Stimulated activated CD8-positive, alpha-beta memory T cell treated with anti-CD3 and anti-CD28 coated beads, Interleukin-15, amount 100 ng/mL, for 24 hours (primary cell): ENCODE measurements around the gene TBX3.
"Not testable (repeated sequence)": the region's sequence is repeated elsewhere in the genome, so short reads cannot be mapped to it uniquely, and the experiment has no call there.

Experiments
- DNase-seq: peaks from one replicate; pipeline ENCODE4 v3.0.0-alpha.2; 2020; ENCODE audit warnings: low read depth

TBX3 gene

GRCh38 chr12:114684098-114684869 is at the start of gene TBX3:
Gene TBX3, minus strand, starts transcription at chr12:114684175. Its CDS starts 975 bp downstream, at chr12:114683200.
- no peak for DNase-seq

GRCh38 chr12:114732426-114733030 is 48.6 kb upstream of the TBX3 start:
- DNase-seq, result no peak

- DNase-seq, result no peak
Measured at GRCh38 chr12:114729731-114730130, 45.8 kb upstream of the TBX3 start.

DNA sequence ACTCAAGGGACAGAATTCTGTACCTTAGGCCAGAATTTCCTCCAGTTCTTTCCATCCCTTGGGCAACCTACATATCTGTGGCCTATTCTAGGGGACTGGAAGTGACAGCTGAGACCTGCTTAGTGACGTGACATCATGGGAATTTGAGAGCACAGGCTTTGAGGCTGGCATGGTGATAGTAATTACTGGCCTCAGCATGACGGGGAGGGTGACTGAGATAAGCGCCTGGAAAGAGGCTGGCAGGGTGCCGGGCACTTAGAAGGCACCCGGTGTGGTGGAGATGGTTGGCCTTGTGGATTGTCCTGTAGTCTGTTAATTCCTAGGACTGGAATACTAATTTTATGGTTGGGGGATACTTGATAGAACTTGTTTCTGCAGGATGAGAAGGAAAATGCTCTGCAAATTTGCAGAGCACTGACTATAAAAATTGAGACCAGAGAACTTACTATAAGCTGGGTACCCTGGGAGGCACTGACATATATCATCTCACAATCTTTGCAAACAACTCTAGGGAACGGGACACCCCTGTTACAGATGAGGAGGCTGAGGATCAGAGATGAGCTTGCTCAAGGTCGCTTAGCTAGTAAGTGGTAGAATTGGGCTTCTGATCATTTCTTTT is 42.2 kb upstream of the TBX3 start:
- no peak for DNase-seq

- not testable (repeated sequence) for DNase-seq
Measured at GRCh38 chr12:114722176-114722575, 38.2 kb upstream of the TBX3 start.

DNA sequence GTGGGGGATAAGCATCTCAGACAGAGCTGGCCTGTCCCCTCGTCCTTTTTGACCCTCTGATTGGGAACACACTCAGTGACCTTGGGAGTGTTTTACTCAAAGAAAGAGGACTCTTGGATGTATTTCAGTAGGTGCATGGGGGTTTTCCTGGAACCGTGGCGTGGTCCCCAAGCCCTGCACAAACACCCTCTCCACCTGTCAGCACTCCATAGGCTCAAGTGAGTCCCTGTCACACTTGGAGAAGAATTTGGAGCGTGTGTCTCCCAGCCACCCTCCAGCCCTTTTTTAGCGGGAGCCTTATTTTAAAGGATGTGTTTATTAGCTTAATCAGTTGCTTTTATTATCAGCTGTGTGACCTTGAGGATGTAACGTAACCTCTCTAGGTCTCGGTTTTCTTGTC is 37.3 kb upstream of the TBX3 start:
- DNase-seq, result no peak

DNA sequence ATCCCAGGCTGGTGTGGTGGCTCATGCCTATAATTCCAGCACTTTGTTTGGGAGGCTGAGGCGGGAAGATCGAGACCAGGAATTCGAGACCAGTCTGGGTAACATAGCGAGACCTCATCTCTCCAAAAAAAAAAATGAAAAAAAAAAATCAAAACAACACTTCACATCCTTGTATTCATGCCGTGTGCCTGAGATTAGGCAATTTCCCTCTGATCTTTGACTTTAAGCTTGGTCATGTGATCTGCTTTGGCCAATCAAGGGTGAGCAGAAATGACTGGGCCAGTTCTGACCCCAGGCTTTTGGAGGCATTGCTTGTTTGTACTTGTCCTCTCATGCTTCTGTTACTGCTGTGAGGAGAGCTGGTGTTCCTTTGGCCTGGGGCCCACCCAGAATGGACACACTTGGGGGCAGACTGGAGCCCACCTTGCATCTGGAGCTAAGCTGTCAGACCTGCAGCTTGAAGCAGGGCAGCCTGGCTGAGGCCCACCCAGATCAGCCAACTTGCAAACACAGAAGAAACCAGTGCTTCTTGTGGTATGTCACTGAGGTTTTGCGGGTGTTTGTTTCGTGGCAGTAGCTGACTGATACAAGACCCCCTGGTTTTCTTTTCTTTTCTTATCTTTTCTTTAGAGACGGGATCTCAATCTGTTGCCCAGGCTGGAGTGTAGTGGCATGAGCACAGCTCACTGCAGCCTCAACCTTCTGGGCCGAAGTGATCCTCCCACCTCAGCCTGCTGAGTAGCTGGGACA is 29.7 kb upstream of the TBX3 start:
- DNase-seq, result no peak

- no peak for DNase-seq
Measured at GRCh38 chr12:114711689-114712152, 27.7 kb upstream of the TBX3 start.

GRCh38 chr12:114710151-114710550 is 26.2 kb upstream of the TBX3 start:
- DNase-seq, result no peak

- no peak for DNase-seq
Measured at GRCh38 chr12:114709112-114709511, 25.1 kb upstream of the TBX3 start.

- not testable (repeated sequence) for DNase-seq
Measured at GRCh38 chr12:114708598-114708997, 24.6 kb upstream of the TBX3 start.

GRCh38 chr12:114704096-114704495 is 20.1 kb upstream of the TBX3 start:
- DNase-seq, result no peak

DNA sequence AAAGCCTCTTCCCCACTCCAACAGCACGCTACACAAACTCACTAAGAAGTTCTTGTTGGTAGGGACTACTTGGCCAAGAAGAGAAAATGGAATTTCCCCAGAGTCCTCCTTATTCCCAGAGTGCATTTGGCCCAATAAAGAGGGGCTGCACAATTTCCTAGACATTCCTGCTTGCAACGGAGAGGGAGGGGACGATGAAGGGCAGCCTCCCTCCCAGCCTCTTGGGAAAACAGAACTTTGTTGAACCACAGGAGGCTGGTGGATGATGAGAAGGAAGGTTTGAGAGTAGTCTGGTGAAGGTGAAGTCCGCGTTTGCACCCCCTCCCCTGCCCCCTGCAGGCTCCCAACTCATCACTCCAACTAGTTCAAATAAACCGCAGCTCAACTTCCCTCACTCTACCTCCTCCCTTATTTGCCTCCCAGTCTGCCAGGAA is 19.1 kb upstream of the TBX3 start:
- no peak for DNase-seq

DNA sequence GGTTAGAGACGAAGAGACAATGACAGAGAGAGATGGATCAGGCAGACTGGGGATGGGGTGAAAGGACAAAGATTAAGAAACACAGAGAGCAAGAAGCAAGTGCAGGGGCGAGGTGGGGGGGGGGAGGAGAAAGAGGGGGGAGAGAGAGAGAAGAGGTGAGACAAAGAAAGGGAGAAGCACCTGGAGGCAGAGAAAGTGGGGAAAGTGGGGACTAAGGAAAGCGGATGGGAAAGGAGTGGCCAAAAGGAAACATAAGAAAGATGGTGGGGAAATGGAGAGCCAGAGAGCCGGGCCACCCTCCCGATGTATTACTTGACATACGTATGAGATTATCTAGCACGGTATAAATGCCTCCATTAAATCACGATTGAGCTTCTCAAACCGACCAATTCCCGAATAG is 18.5 kb upstream of the TBX3 start:
- DNase-seq, result no peak

GRCh38 chr12:114701553-114701952 is 17.6 kb upstream of the TBX3 start:
- DNase-seq, result no peak

- no peak for DNase-seq
Measured at GRCh38 chr12:114701104-114701414, 17.1 kb upstream of the TBX3 start.

DNA sequence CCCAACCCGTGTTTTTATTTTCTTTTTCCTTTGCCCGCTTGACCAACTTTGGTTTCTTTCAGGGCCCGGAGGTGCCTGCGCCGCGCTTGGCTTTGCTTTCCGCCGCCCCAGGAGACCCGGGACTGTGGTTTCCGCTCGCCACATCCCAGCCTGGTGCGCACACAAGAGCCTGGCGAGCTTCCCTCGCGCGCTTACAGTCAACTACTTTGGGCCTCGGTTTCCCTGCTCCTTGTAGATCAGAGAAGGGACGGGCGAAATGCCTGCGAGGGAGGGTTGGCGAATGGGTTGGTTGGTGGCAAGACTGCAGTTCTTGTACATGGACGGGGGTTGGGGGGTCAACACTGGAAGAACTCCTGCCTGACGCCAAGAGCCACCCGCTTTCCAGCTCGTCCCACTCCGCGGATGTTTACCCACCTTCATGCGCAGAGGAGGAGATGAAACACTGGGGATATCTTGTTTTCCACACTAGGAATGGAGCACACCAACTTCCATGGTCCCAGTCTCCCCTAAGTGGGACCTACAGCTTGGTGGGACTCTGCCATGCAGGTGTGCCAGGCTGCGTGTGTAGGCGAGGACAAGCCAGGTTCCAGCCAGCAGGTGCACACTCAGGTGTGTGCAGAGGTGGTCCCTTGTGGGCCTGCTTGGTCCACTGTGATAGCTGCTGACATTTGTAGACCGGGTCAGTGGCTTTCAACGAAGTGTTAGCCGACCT is 16.6 kb upstream of the TBX3 start:
- no peak for DNase-seq

- DNase-seq, result no peak
Measured at GRCh38 chr12:114698566-114699163, 14.7 kb upstream of the TBX3 start.

DNA sequence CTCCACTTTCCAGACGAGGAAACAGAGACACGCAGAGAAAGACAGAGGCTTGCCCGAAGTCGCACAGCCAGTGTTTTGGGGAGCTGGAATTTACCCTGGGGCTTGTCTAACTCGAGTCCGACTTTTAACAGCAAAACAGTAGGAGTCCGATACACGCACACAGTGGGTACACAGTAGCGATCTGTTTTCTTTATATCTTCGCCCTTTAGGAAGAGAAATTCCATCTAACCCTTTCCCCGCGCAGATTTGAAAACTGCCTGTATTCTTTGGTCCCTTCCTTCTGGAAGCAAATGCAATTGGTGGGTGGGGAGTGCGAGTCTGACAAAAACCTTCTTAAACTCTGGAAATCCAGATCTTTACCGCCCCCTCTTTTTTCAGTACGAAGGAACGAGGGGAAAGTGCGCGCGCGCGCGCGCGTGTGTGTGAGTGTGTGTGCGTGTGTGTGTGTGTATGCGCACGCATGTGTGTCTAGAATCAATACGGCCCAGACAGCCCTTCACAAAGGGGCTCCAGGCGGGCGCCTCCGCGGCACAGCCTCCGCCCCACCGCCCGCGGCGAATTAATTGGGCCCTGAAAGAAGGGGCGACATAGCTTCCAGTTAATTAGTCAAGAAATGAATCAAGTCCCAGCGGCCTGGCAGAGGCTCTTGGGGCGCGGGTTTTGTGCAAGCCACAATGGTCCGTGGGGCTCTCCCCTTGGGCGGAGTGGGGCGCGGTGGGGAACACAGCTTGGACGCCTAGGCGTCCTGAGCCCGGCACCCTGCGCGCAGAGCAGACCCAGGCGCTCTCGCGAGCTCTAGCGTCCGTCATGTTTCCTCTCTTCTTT is 14.0 kb upstream of the TBX3 start:
- no peak for DNase-seq

DNA sequence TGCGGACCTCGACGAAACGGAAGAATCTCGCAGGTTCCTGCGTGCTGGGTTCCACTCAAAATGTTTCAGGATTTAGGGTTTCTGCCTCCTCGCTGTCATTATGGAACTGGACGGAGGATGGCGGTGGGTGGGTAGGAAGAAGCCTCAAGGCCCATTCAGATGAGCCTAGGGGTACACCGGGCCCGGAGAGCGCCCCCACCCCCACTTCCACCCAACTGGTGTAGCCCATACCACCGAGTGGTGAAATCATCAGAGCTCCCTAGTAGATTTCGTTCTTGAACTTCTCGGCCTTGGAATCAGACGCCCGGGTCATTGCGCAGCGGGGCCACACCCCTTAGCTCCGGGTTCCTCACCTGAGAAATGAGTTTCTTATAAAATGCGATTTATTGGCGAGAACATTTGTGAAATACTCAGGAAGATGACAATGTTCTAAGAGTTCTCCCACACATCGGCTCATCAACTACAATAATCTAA is 13.3 kb upstream of the TBX3 start:
- DNase-seq, result no peak
